Prostate gland (tissue), 2 donors: ENCODE measurements around the gene AGAP9. TPM values are rescaled to one million over a fixed set of nuclear protein-coding genes. Genes with fewer than 3 reads are reported as not detected.
"Not testable (repeated sequence)": the region's sequence is repeated elsewhere in the genome, so short reads cannot be mapped to it uniquely, and the experiment has no call there.

Experiments
- DNase-seq: peaks from one replicate; pipeline ENCODE4 v3.0.0-alpha.2; 2019; ENCODE audit warnings: low spot score
- H3K27ac ChIP-seq, 2 donors: fragments of 200-600 bp; sonication (generic); 2 replicates each; pipeline ENCODE4 v1.5.1; 2017 to 2019
- H3K27me3 ChIP-seq: fragments of 200-600 bp; sonication (generic); replicated peaks from 2 replicates; pipeline ENCODE4 v1.5.1; 2019; ENCODE audit not compliant: insufficient read depth
- H3K36me3 ChIP-seq, 2 donors: fragments of 200-600 bp; sonication (generic); 1 replicate in 1 of 2; 2 replicates in 1 of 2; pipeline versions ENCODE4 v1.5.1 to v1.8.1; 2017 to 2019
- H3K4me1 ChIP-seq: fragments of 200-600 bp; sonication (generic); replicated peaks from 2 replicates; pipeline ENCODE4 v1.5.1; 2019
- H3K4me3 ChIP-seq, 2 donors: fragments of 200-600 bp; sonication (generic); 2 replicates each; pipeline ENCODE4 v1.5.1; 2017 to 2019
- H3K9me3 ChIP-seq: fragments of 200-600 bp; sonication (generic); 2 replicates; pipeline ENCODE4 v1.5.1; 2017
- POLR2A ChIP-seq: fragments of 450-650 bp; IDR thresholded peaks from one replicate; pipeline ENCODE4 v1.6.1; 2016; ENCODE audit warnings: antibody characterized with exemption, mild to moderate bottlenecking
- POLR2AphosphoS5 ChIP-seq: sonication (generic); formaldehyde crosslinking; IDR thresholded peaks from one replicate; pipeline ENCODE4 v1.6.1; 2017; ENCODE audit warnings: antibody characterized with exemption
- WGBS: methylation state at CpG from one replicate; pipeline ENCODE4 v1.1.5; 2018; 5-methylcytosine and 5-hydroxymethylcytosine counted together
- intact Hi-C: fragments of 100-400 bp; cut with DNase I; formaldehyde crosslinking; loops from one replicate; pipeline ENCODE4 v1.14.2; 2022
- total RNA-seq, 2 donors: library from RNA; depleted of rRNA; stranded (reverse); fragments of >200 nt; gene quantifications; one replicate each; pipeline ENCODE4 v1.1.0, GENCODE V29; 2016
- TF ChIP-seq, protein P1 (sequence below), 4 experiments: fragments of 200-600 bp in 2 of 4; fragments of 450-650 bp in 2 of 4; sonication (generic) in 2 of 4; IDR thresholded peaks; 1 replicate in 3 of 4; 2 replicates in 1 of 4; pipeline ENCODE4 v1.5.1; 2016 to 2019; ENCODE audit warnings: antibody characterized with exemption in 4 of 4, mild to moderate bottlenecking in 2 of 4, moderate library complexity in 2 of 4

The AGAP9 gene
- total RNA-seq, 2 donors from 2014 or later: 6.8 to 9.5 TPM

DNA sequence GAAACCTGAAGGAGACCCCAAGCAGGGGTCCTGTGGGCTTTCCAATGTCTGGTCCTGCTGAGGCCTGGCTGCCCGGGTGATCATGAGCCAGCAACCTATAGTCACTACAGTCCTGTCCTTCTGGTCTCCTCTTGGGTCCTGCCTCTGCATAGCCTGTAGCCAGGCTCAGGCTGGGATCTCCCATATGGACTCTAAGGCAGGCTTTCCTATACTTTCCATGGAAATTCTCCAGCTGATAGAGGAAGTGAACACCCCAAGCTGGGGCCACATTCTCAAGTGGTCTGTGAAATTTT, 66.0 kb downstream of the AGAP9 start:
- H3K4me3 ChIP-seq: no peak overlapping the region
- intact Hi-C loops: no loop called here
- 100% methylated on average over 1 of the region's 1 CpG for WGBS

DNA sequence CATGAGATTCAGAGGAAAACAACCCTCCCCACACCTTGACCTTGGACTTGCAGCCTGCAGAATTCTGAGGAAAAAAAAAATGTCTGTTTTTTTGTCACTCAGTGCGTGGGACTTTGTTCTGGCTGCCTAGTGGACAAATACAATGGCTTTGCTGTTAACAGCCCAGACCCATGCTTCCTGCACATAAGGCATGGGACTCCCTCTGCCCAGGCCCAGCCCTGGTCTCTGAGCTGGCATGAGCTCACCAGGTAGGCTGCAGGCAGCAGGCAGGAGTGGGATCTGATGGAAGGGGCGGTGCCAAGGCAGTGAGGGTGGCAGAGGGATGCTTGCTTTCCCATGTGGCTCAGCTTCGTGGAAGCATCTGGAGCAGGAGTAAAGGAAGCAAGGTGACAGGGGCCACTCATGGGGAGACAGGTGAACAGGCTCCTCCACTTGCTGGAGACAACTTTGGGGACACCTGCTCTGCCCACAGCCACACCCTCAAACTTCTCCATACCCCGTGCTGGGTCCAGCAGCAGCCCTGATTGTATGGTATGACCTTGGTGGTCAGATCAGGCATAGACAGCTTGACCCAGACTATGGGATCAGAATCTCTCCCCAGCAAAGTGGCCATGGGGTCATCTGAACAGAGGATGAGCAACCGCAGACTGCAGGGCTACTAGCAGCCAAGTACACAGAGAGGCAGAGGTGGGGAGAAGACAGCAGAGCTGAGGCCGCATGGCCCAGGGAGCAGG, 66.5 kb downstream of the AGAP9 start:
- Histone ChIP-seq H3K4me3 (no peak overlapping the region), H3K9me3 (no peaks in the 10 kb centered on the region), H3K27me3 (no peaks in the 10 kb centered on the region), H3K27ac (no peak overlapping the region), H3K36me3 (no peaks in the 10 kb centered on the region), H3K4me1 (no peaks in the 10 kb centered on the region)
- intact Hi-C loops: no loop called here
- TF ChIP-seq POLR2A (no peak), POLR2AphosphoS5 (no peak)
- TF ChIP-seq, protein P1, sequence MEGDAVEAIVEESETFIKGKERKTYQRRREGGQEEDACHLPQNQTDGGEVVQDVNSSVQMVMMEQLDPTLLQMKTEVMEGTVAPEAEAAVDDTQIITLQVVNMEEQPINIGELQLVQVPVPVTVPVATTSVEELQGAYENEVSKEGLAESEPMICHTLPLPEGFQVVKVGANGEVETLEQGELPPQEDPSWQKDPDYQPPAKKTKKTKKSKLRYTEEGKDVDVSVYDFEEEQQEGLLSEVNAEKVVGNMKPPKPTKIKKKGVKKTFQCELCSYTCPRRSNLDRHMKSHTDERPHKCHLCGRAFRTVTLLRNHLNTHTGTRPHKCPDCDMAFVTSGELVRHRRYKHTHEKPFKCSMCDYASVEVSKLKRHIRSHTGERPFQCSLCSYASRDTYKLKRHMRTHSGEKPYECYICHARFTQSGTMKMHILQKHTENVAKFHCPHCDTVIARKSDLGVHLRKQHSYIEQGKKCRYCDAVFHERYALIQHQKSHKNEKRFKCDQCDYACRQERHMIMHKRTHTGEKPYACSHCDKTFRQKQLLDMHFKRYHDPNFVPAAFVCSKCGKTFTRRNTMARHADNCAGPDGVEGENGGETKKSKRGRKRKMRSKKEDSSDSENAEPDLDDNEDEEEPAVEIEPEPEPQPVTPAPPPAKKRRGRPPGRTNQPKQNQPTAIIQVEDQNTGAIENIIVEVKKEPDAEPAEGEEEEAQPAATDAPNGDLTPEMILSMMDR (IDR thresholded peaks at IDR 0.05): no peak
- 83% methylated on average over 6 of the region's 6 CpGs for WGBS
- DNase-seq: no peak

More for the DNA sequence above, 66.0 kb downstream of the AGAP9 start:
- Histone ChIP-seq H3K27me3 (no peaks in the 10 kb centered on the region), H3K4me1 (no peaks in the 10 kb centered on the region), H3K36me3 (no peaks in the 10 kb centered on the region), H3K27ac (no peak overlapping the region), H3K9me3 (no peaks in the 10 kb centered on the region)
- TF ChIP-seq POLR2A: no peak
- TF ChIP-seq, protein P1 (IDR thresholded peaks at IDR 0.05): no peak
- TF ChIP-seq POLR2AphosphoS5: no peak
- DNase-seq: no peak

DNA sequence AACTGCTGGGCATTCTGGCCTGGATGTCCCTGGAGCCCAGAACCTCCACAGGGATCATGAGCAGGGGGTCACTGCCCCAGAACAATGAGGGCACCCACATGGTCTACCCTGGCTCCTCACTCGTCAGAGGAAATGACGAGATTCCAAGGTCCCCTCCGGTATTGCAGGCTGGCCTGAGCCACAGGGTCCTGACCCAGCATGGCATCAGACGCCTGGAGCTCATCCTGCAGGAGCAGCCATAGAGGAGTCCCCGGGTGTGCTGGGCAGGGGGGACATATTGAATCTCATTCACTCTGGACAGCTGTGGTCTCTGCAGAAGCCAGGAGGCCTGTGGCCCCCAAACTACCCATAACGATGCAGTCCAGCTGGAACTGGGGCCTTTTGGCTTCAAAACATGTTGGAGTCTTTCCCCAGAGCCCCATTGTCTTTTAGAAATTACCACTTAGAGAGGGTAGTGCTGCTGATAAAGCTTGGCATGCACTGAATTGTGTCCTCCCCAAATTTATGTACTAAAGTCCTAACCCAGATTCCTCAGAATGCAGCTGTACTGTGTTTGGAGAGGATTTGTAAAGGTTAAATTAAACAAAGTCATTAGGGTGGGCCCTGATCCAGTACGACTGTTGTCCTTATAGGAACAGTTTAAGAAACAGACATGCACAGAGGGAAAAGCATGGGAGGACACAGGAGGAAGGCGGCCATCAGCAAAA, 67.2 kb downstream of the AGAP9 start:
- TF ChIP-seq POLR2A (no peak), POLR2AphosphoS5 (no peak)
- TF ChIP-seq, protein P1 (IDR thresholded peaks at IDR 0.05): no peak
- no peak overlapping the region for H3K4me3 ChIP-seq
- no peaks in the 10 kb centered on the region for H3K36me3 ChIP-seq
- 81% methylated on average over 8 of the region's 8 CpGs for WGBS
- intact Hi-C loops: no loop called here
- H3K27me3 ChIP-seq: no peaks in the 10 kb centered on the region
- no peak for DNase-seq
- H3K9me3 ChIP-seq: no peaks in the 10 kb centered on the region
- H3K4me1 ChIP-seq: no peaks in the 10 kb centered on the region
- H3K27ac ChIP-seq: no peak overlapping the region

DNA sequence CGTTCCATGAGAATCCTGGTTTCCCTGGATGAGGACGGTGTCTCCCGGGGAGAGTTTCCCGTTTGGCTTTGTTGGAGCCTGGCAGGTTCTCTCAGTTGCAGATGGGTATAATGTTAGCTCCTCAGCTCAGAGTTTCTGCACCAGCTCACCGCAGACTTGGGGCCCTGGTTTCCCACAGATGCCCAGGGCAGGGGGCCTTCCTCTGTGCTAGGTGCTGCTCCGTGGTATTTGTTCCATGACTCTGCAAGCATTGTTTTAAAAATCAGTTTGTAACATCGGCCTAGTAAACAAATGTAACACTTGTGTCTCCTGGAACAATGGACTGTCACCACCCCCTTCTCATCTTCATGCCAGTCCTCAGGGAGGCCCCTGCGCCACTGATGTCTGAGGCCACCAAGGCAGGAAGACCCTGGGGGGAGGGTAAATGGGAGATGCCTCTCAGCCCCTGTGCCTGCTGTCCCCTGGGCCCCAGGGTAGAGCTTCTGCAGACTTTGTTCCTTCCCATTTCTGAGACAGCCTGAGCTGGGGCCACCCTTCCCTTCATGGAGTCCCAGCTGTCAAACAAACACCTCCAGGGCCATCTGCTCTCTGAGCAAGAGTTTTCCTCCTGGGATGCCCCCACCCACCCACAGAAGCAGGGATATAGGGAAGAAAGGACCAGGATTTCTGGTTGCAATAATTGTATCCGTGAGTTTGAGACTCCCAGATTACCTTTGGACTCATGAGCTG, 67.9 kb downstream of the AGAP9 start:
- H3K4me1 ChIP-seq, H3K4me3 ChIP-seq, DNase-seq, H3K27ac ChIP-seq, H3K27me3 ChIP-seq, H3K9me3 ChIP-seq, H3K36me3 ChIP-seq, intact Hi-C loops: not testable (repeated sequence)
- 78% methylated on average over 9 of the region's 9 CpGs for WGBS

DNA sequence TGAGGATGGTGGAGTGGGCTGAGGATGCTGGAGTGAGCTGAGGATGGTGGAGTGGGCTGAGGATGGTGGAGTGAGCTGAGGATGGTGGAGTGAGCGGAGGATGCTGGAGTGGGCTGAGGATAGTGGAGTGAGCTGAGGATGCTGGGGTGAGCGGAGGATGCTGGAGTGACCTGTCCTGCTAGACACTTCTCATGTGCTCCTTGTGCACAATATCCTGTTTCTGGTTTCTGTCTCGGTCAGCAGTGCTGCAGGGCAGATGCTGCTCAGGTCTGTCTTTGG, 68.7 kb downstream of the AGAP9 start:
- WGBS: 89% methylated on average over 3 of the region's 3 CpGs
- no peaks in the 10 kb centered on the region for H3K36me3 ChIP-seq
- H3K27ac ChIP-seq: no peak overlapping the region
- intact Hi-C loops: no loop called here
- no peaks in the 10 kb centered on the region for H3K9me3 ChIP-seq
- no peak for DNase-seq
- TF ChIP-seq POLR2AphosphoS5 (no peak), POLR2A (no peak)
- TF ChIP-seq, protein P1 (IDR thresholded peaks at IDR 0.05): no peak
- H3K27me3 ChIP-seq: no peaks in the 10 kb centered on the region
- H3K4me1 ChIP-seq: no peaks in the 10 kb centered on the region
- no peak overlapping the region for H3K4me3 ChIP-seq
